ENCODE results near the gene SEMA3D.

- TF ChIP-seq TAF1 (IDR thresholded peaks at IDR 0.05; ENCODE audit: low read depth, low read length) (no peak), POLR2A (IDR thresholded peaks at IDR 0.05; ENCODE audit: low read depth, low read length) (no peak), POLR2AphosphoS5 (IDR thresholded peaks at IDR 0.05; ENCODE audit: low read depth, low read length) (no peak), PAX5 (IDR thresholded peaks at IDR 0.05; ENCODE audit: insufficient read depth, low read length, severe bottlenecking) (no peak), SPI1 (IDR thresholded peaks at IDR 0.05; ENCODE audit: low read depth, low read length) (no peak)
Measured at GRCh38 chr7:85006754-85007153, 180.1 kb downstream of the SEMA3D start.

Measured in GM12891 (cell line).